ENCODE measurements around the gene USP3. TPM values are rescaled to one million over a fixed set of nuclear protein-coding genes. Genes with fewer than 3 reads are reported as not detected.
A peak's percentile ranks its signal among the peaks of the same experiment; 100 is the strongest.

Gene USP3
- total and polyA plus RNA-seq, 2 experiments from 2014 or later = 20.2 to 26.0 TPM

DNA sequence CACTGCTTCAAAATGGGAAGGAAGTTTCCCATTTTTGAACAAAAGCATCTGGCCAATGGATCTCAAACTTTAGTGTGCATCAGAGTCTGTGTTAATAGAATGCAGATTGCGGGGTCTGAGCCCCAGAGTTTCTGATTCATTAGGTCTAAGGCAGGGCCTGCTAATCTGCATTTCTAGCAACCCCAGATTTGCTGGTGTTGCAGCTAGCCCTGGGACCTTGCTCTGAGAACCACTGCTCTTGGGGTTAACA lies 30.7 kb upstream of the USP3 start:
- TF ChIP-seq, protein P1, sequence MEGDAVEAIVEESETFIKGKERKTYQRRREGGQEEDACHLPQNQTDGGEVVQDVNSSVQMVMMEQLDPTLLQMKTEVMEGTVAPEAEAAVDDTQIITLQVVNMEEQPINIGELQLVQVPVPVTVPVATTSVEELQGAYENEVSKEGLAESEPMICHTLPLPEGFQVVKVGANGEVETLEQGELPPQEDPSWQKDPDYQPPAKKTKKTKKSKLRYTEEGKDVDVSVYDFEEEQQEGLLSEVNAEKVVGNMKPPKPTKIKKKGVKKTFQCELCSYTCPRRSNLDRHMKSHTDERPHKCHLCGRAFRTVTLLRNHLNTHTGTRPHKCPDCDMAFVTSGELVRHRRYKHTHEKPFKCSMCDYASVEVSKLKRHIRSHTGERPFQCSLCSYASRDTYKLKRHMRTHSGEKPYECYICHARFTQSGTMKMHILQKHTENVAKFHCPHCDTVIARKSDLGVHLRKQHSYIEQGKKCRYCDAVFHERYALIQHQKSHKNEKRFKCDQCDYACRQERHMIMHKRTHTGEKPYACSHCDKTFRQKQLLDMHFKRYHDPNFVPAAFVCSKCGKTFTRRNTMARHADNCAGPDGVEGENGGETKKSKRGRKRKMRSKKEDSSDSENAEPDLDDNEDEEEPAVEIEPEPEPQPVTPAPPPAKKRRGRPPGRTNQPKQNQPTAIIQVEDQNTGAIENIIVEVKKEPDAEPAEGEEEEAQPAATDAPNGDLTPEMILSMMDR (IDR thresholded peaks at IDR 0.05; ENCODE audit: low read depth, low read length) = no peak
- Histone ChIP-seq H3K27ac (no peak overlapping the region), H3K4me1 (ENCODE audit: low read depth) (peaks cover 6% of the 10 kb centered on the region), H3K27me3 (no peaks in the 10 kb centered on the region), H3K36me3 (no peaks in the 10 kb centered on the region), H3K9me3 (ENCODE audit: low read depth) (no peaks in the 10 kb centered on the region), H3K4me3 (no peak overlapping the region)
- DNase-seq (ENCODE audit: low read depth in 1 of 2, low spot score in 1 of 2) = no peak

DNA sequence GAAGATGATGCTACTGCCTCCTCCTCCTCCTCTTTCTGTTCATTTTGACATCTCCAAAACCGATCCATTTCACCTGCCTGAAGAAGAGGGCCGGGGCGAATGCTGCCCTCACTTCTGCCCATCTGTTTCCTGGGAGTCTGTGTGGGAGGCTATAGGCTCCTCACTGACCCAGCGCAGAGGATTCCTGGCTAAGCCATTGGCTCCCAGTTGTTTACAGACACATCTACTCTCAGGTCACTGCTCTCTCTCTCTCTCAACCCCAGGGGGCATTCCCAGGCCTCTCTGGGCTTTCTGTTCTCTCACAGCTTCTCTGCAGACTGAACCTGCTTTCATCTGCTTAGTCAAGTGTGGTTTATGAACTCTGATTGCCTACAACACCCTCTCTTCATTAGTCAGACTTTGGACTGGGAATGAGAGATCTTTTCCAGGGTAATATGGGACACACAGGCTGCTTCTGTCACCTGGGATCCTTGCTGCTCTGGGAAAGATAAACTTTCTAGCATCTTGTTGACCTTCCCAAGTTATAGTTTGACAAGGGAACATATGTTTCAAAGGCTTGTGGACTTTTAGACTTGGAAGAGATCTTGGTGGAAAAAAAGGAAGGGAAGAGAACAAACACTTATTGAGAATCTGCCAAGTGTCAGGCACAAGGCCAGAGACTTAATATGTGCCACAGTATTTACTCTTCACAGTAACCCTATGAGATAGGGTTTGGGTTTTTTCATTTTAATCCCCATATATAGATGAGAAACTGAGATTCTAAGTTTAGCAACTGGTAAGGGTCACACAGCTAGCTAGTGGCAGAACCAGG lies 30.2 kb upstream of the USP3 start:
- Histone ChIP-seq H3K27ac (peak overlapping the region; percentile 45), H3K4me3 (no peak overlapping the region), H3K36me3 (no peaks in the 10 kb centered on the region), H3K4me1 (ENCODE audit: low read depth) (peaks cover 6% of the 10 kb centered on the region), H3K9me3 (ENCODE audit: low read depth) (no peaks in the 10 kb centered on the region), H3K27me3 (no peaks in the 10 kb centered on the region)
- TF ChIP-seq, protein P1 (IDR thresholded peaks at IDR 0.05; ENCODE audit: low read depth, low read length) = no peak
- peak; percentile 28 to 67 for DNase-seq (ENCODE audit: low read depth in 1 of 2, low spot score in 1 of 2)

GRCh38 chr15:63474810-63475316 lies 29.5 kb upstream of the USP3 start:
- no peak for DNase-seq (ENCODE audit: low read depth in 1 of 2, low spot score in 1 of 2)
- no peak overlapping the region for H3K4me3 ChIP-seq
- no peak overlapping the region for H3K27ac ChIP-seq
- peaks cover 6% of the 10 kb centered on the region for H3K4me1 ChIP-seq (ENCODE audit: low read depth)
- H3K27me3 ChIP-seq = no peaks in the 10 kb centered on the region
- no peaks in the 10 kb centered on the region for H3K9me3 ChIP-seq (ENCODE audit: low read depth)
- H3K36me3 ChIP-seq = no peaks in the 10 kb centered on the region
- TF ChIP-seq, protein P1 (IDR thresholded peaks at IDR 0.05; ENCODE audit: low read depth, low read length) = no peak

GRCh38 chr15:63475707-63476106 lies 28.7 kb upstream of the USP3 start:
- DNase-seq (ENCODE audit: low read depth in 1 of 2, low spot score in 1 of 2) = no peak
- H3K27ac ChIP-seq = no peak overlapping the region
- H3K4me1 ChIP-seq (ENCODE audit: low read depth) = peaks cover 6% of the 10 kb centered on the region
- TF ChIP-seq, protein P1 (IDR thresholded peaks at IDR 0.05; ENCODE audit: low read depth, low read length) = no peak
- no peak overlapping the region for H3K4me3 ChIP-seq
- no peaks in the 10 kb centered on the region for H3K36me3 ChIP-seq
- no peaks in the 10 kb centered on the region for H3K27me3 ChIP-seq
- no peaks in the 10 kb centered on the region for H3K9me3 ChIP-seq (ENCODE audit: low read depth)

GRCh38 chr15:63476229-63476632 lies 28.2 kb upstream of the USP3 start:
- H3K27me3 ChIP-seq = no peaks in the 10 kb centered on the region
- H3K36me3 ChIP-seq = no peaks in the 10 kb centered on the region
- no peaks in the 10 kb centered on the region for H3K9me3 ChIP-seq (ENCODE audit: low read depth)
- TF ChIP-seq, protein P1 (IDR thresholded peaks at IDR 0.05; ENCODE audit: low read depth, low read length) = no peak
- peaks cover 6% of the 10 kb centered on the region for H3K4me1 ChIP-seq (ENCODE audit: low read depth)
- H3K4me3 ChIP-seq = no peak overlapping the region
- H3K27ac ChIP-seq = no peak overlapping the region
- DNase-seq (ENCODE audit: low read depth in 1 of 2, low spot score in 1 of 2) = peak in 1 of 2 donors; percentile 89

All from cardiac muscle cell (in vitro differentiated cells and primary cell).